Effector memory CD8-positive, alpha-beta T cell (primary cell): ENCODE measurements around the gene EIF2AK2.

Experiments used
- ATAC-seq: fragments of 150-1000 bp; cut with Tn5 transposase; replicated peaks from 2 replicates; pipeline ENCODE4 v1.10.0; 2021; ENCODE audit warnings: mild to moderate bottlenecking, moderate library complexity
- DNase-seq, 3 experiments: peaks; one replicate each; pipeline ENCODE4 v3.0.0; 2021
- H3K27ac Mint-ChIP-seq, 2 donors: one replicate each; pipeline ENCODE4 v1.8.0; 2022; ENCODE audit warnings: mild to moderate bottlenecking in 2 of 2, mixed read lengths in 2 of 2, moderate library complexity in 2 of 2
- H3K27me3 Mint-ChIP-seq, 2 donors: one replicate each; pipeline ENCODE4 v1.8.0; 2022; ENCODE audit warnings: mixed read lengths in 2 of 2
- H3K36me3 Mint-ChIP-seq: one replicate; pipeline ENCODE4 v1.8.0; 2022; ENCODE audit warnings: mild to moderate bottlenecking, moderate library complexity, mixed read lengths; ENCODE audit not compliant: insufficient read depth
- H3K4me1 Mint-ChIP-seq, 2 donors: one replicate each; pipeline ENCODE4 v1.8.0; 2022; ENCODE audit warnings: low read depth in 2 of 2, mixed read lengths in 2 of 2
- H3K4me3 Mint-ChIP-seq, 2 donors: one replicate each; pipeline ENCODE4 v1.8.0; 2022; ENCODE audit warnings: mild to moderate bottlenecking in 2 of 2, mixed read lengths in 2 of 2, moderate library complexity in 2 of 2
- H3K9me3 Mint-ChIP-seq, 2 donors: one replicate each; pipeline ENCODE4 v1.8.0; 2022; ENCODE audit warnings: mixed read lengths in 2 of 2

The EIF2AK2 gene

GRCh38 chr2:37154785-37155184 is 2.0 kb downstream of the EIF2AK2 start:
- Mint-ChIP-seq H3K27ac (peak overlapping the region; percentile 91 to 97), H3K36me3 (peaks cover 7% of the 10 kb centered on the region), H3K9me3 (peaks cover 0 to 4% of the 10 kb centered on the region in 2 donors), H3K4me3 (peak overlapping the region in 1 of 2 donors; percentile 94), H3K4me1 (peaks cover 30 to 56% of the 10 kb centered on the region in 2 donors), H3K27me3 (no peaks in the 10 kb centered on the region)
- no peak for DNase-seq
- ATAC-seq = no peak

- H3K36me3 Mint-ChIP-seq = peaks cover 10% of the 10 kb centered on the region
- DNase-seq = no peak
- H3K27ac Mint-ChIP-seq = peak overlapping the region in 1 of 2 donors; percentile 29
- peak overlapping the region in 1 of 2 donors; percentile 14 for H3K4me3 Mint-ChIP-seq
- H3K4me1 Mint-ChIP-seq = peaks cover 33 to 56% of the 10 kb centered on the region in 2 donors
- peaks cover 0 to 4% of the 10 kb centered on the region in 2 donors for H3K9me3 Mint-ChIP-seq
- no peaks in the 10 kb centered on the region for H3K27me3 Mint-ChIP-seq
- ATAC-seq = no peak
These were observed 3.6 kb downstream of the EIF2AK2 start for GRCh38 chr2:37153224-37153623.

GRCh38 chr2:37149626-37150322 is 7.0 kb downstream of the EIF2AK2 start:
- Mint-ChIP-seq H3K4me3 (peak overlapping the region; percentile 61 to 77), H3K27ac (peak overlapping the region; percentile 86), H3K4me1 (peaks cover 15 to 32% of the 10 kb centered on the region in 2 donors), H3K36me3 (peaks cover 31% of the 10 kb centered on the region), H3K27me3 (no peaks in the 10 kb centered on the region), H3K9me3 (peaks cover 0 to 1% of the 10 kb centered on the region in 2 donors)
- no peak for DNase-seq
- ATAC-seq = peak; percentile 95

- Mint-ChIP-seq H3K4me3 (no peak overlapping the region), H3K36me3 (peaks cover 37% of the 10 kb centered on the region), H3K4me1 (peaks cover 12 to 23% of the 10 kb centered on the region in 2 donors), H3K27ac (no peak overlapping the region), H3K27me3 (no peaks in the 10 kb centered on the region), H3K9me3 (no peaks in the 10 kb centered on the region)
- DNase-seq = no peak
- no peak for ATAC-seq
These were observed 8.5 kb downstream of the EIF2AK2 start for GRCh38 chr2:37148325-37148724.

- no peak for DNase-seq
- no peak overlapping the region for H3K27ac Mint-ChIP-seq
- H3K27me3 Mint-ChIP-seq = no peaks in the 10 kb centered on the region
- H3K4me3 Mint-ChIP-seq = no peak overlapping the region
- peaks cover 6 to 17% of the 10 kb centered on the region in 2 donors for H3K4me1 Mint-ChIP-seq
- no peak for ATAC-seq
- H3K9me3 Mint-ChIP-seq = no peaks in the 10 kb centered on the region
- peaks cover 49% of the 10 kb centered on the region for H3K36me3 Mint-ChIP-seq
These were observed 10.7 kb downstream of the EIF2AK2 start for GRCh38 chr2:37146062-37146461.

GRCh38 chr2:37143974-37144373 is 12.8 kb downstream of the EIF2AK2 start:
- Mint-ChIP-seq H3K36me3 (peaks cover 61% of the 10 kb centered on the region), H3K27ac (no peak overlapping the region), H3K27me3 (no peaks in the 10 kb centered on the region), H3K4me3 (no peak overlapping the region), H3K4me1 (peaks cover under 1 to 9% of the 10 kb centered on the region in 2 donors), H3K9me3 (no peaks in the 10 kb centered on the region)
- DNase-seq (no peak), ATAC-seq (no peak)

GRCh38 chr2:37142546-37142945 is 14.2 kb downstream of the EIF2AK2 start:
- Mint-ChIP-seq H3K27ac (peak overlapping the region in 1 of 2 donors; percentile 64), H3K9me3 (no peaks in the 10 kb centered on the region)

GRCh38 chr2:37132914-37133313 is 23.9 kb downstream of the EIF2AK2 start:
- Mint-ChIP-seq H3K36me3 (peaks cover 30% of the 10 kb centered on the region), H3K4me1 (peaks cover 2 to 6% of the 10 kb centered on the region in 2 donors), H3K27ac (no peak overlapping the region), H3K9me3 (no peaks in the 10 kb centered on the region), H3K27me3 (no peaks in the 10 kb centered on the region), H3K4me3 (no peak overlapping the region)
- no peak for DNase-seq
- ATAC-seq = no peak

More at GRCh38 chr2:37142546-37142945, 14.2 kb downstream of the EIF2AK2 start:
- peaks cover 0 to 9% of the 10 kb centered on the region in 2 donors for H3K4me1 Mint-ChIP-seq
- H3K27me3 Mint-ChIP-seq = no peaks in the 10 kb centered on the region
- ATAC-seq = no peak
- H3K36me3 Mint-ChIP-seq = peaks cover 58% of the 10 kb centered on the region
- DNase-seq = no peak
- no peak overlapping the region for H3K4me3 Mint-ChIP-seq

- H3K4me1 Mint-ChIP-seq = peaks cover 2 to 6% of the 10 kb centered on the region in 2 donors
- no peaks in the 10 kb centered on the region for H3K27me3 Mint-ChIP-seq
- no peak overlapping the region for H3K4me3 Mint-ChIP-seq
- no peaks in the 10 kb centered on the region for H3K9me3 Mint-ChIP-seq
- no peak for ATAC-seq
- H3K27ac Mint-ChIP-seq = no peak overlapping the region
- DNase-seq = no peak
- H3K36me3 Mint-ChIP-seq = peaks cover 63% of the 10 kb centered on the region
These were observed 31.4 kb downstream of the EIF2AK2 start for GRCh38 chr2:37125416-37125815.

- Mint-ChIP-seq H3K27me3 (no peaks in the 10 kb centered on the region), H3K27ac (no peak overlapping the region), H3K4me1 (peaks cover 2 to 7% of the 10 kb centered on the region in 2 donors), H3K9me3 (no peaks in the 10 kb centered on the region), H3K4me3 (no peak overlapping the region), H3K36me3 (peaks cover 74% of the 10 kb centered on the region)
- DNase-seq (no peak), ATAC-seq (no peak)
These were observed 37.6 kb downstream of the EIF2AK2 start for GRCh38 chr2:37119157-37119556.

- Mint-ChIP-seq H3K27ac (peak overlapping the region in 1 of 2 donors; percentile 83), H3K4me1 (peaks cover 2 to 7% of the 10 kb centered on the region in 2 donors)
These were observed 39.2 kb downstream of the EIF2AK2 start for GRCh38 chr2:37117566-37117965.

GRCh38 chr2:37111958-37112357 is 44.8 kb downstream of the EIF2AK2 start:
- H3K36me3 Mint-ChIP-seq = peaks cover 70% of the 10 kb centered on the region
- no peaks in the 10 kb centered on the region for H3K27me3 Mint-ChIP-seq
- H3K4me3 Mint-ChIP-seq = no peak overlapping the region
- DNase-seq (no peak), ATAC-seq (no peak)
- peaks cover 2 to 7% of the 10 kb centered on the region in 2 donors for H3K4me1 Mint-ChIP-seq
- H3K27ac Mint-ChIP-seq = no peak overlapping the region
- no peaks in the 10 kb centered on the region for H3K9me3 Mint-ChIP-seq

More at GRCh38 chr2:37117566-37117965, 39.2 kb downstream of the EIF2AK2 start:
- no peak for DNase-seq
- Mint-ChIP-seq H3K9me3 (no peaks in the 10 kb centered on the region), H3K36me3 (peaks cover 73% of the 10 kb centered on the region), H3K4me3 (no peak overlapping the region), H3K27me3 (no peaks in the 10 kb centered on the region)
- no peak for ATAC-seq

- H3K4me3 Mint-ChIP-seq = no peak overlapping the region
- peaks cover 72% of the 10 kb centered on the region for H3K36me3 Mint-ChIP-seq
- H3K4me1 Mint-ChIP-seq = no peaks in the 10 kb centered on the region
- DNase-seq (no peak), ATAC-seq (no peak)
- no peaks in the 10 kb centered on the region for H3K27me3 Mint-ChIP-seq
- H3K9me3 Mint-ChIP-seq = no peaks in the 10 kb centered on the region
- H3K27ac Mint-ChIP-seq = peak overlapping the region in 1 of 2 donors; percentile 38
These were observed 46.2 kb downstream of the EIF2AK2 start for GRCh38 chr2:37110306-37111212.
